Neural progenitor cell (in vitro differentiated cells): ENCODE measurements around the gene GAB1. TPM values are rescaled to one million over a fixed set of nuclear protein-coding genes. Genes with fewer than 3 reads are reported as not detected.

ENCODE experiments used
- DNase-seq: peaks from one replicate; pipeline ENCODE4 v3.0.0-alpha.2; 2016; ENCODE audit warnings: low spot score
- H2AFZ ChIP-seq: fragments of 200-600 bp; sonication (generic); replicated peaks from 2 replicates; pipeline ENCODE4 v1.6.1; 2016; ENCODE audit warnings: antibody characterized with exemption
- H3F3A ChIP-seq: fragments of 200-600 bp; sonication (generic); 2 replicates; pipeline ENCODE4 v1.6.1; 2016; ENCODE audit warnings: antibody characterized with exemption, low read depth
- H3K27ac ChIP-seq: fragments of 200-600 bp; sonication (generic); 2 replicates; pipeline ENCODE4 v1.5.1; 2016; ENCODE audit warnings: mild to moderate bottlenecking
- H3K27me3 ChIP-seq: fragments of 200-600 bp; sonication (generic); 2 replicates; pipeline ENCODE4 v1.6.1; 2016; ENCODE audit warnings: mild to moderate bottlenecking, moderate library complexity
- H3K36me3 ChIP-seq: fragments of 200-600 bp; sonication (generic); 2 replicates; pipeline ENCODE4 v1.5.1; 2016
- H3K4me1 ChIP-seq: fragments of 200-600 bp; sonication (generic); 2 replicates; pipeline ENCODE4 v1.6.1; 2016; ENCODE audit warnings: mixed run types
- H3K4me2 ChIP-seq: fragments of 200-600 bp; sonication (generic); 2 replicates; pipeline ENCODE4 v1.6.1; 2016
- H3K4me3 ChIP-seq: fragments of 200-600 bp; sonication (generic); 2 replicates; pipeline ENCODE4 v1.5.1; 2016
- H3K79me2 ChIP-seq: fragments of 200-600 bp; sonication (generic); 2 replicates; pipeline ENCODE4 v1.6.1; 2016; ENCODE audit warnings: low read depth
- H3K9ac ChIP-seq: fragments of 200-600 bp; sonication (generic); 2 replicates; pipeline ENCODE4 v1.6.1; 2016
- H3K9me3 ChIP-seq: fragments of 200-600 bp; sonication (generic); 2 replicates; pipeline ENCODE4 v1.5.1; 2016; ENCODE audit warnings: low read depth
- H4K20me1 ChIP-seq: fragments of 200-600 bp; sonication (generic); 2 replicates; pipeline ENCODE4 v1.6.1; 2016; ENCODE audit warnings: low read depth
- H3K27ac Mint-ChIP-seq: 3 replicates; pipeline ENCODE4 v1.8.0; 2021; ENCODE audit warnings: mixed read lengths
- H3K27me3 Mint-ChIP-seq: 2 replicates; pipeline ENCODE4 v1.8.0; 2022; ENCODE audit warnings: low read depth, mild to moderate bottlenecking, inconsistent platforms, moderate library complexity, mixed read lengths; ENCODE audit not compliant: insufficient read depth
- H3K36me3 Mint-ChIP-seq: 3 replicates; pipeline ENCODE4 v1.8.0; 2021; ENCODE audit warnings: mixed read lengths
- H3K4me1 Mint-ChIP-seq: 3 replicates; pipeline ENCODE4 v1.8.0; 2021; ENCODE audit warnings: mixed read lengths
- H3K4me3 Mint-ChIP-seq: 3 replicates; pipeline ENCODE4 v1.8.0; 2021; ENCODE audit warnings: mild to moderate bottlenecking, moderate library complexity, mixed read lengths
- H3K9me3 Mint-ChIP-seq: 3 replicates; pipeline ENCODE4 v1.8.0; 2020; ENCODE audit warnings: mixed read lengths
- EZH2 ChIP-seq: fragments of 200-600 bp; sonication (generic); IDR thresholded peaks from 2 replicates; pipeline ENCODE4 v1.6.1; 2017; ENCODE audit warnings: antibody characterized with exemption, mild to moderate bottlenecking, moderate library complexity
- EZH2phosphoT487 ChIP-seq: fragments of 200-600 bp; sonication (generic); IDR thresholded peaks from 2 replicates; pipeline ENCODE4 v1.6.1; 2017; ENCODE audit warnings: antibody characterized with exemption
- total RNA-seq: library from RNA; depleted of rRNA; stranded (reverse); fragments of >200 nt; gene quantifications from 2 replicates; pipeline ENCODE4 v1.2.3, GENCODE V29; 2015; ENCODE audit warnings: low replicate concordance
- TF ChIP-seq, protein P1 (sequence below): fragments of 200-600 bp; sonication (generic); IDR thresholded peaks from 2 replicates; pipeline ENCODE4 v1.5.1; 2017; ENCODE audit warnings: antibody characterized with exemption, mild to moderate bottlenecking

Gene GAB1
- total RNA-seq, 1 donor from 2014 or later = 31.3 TPM

DNA sequence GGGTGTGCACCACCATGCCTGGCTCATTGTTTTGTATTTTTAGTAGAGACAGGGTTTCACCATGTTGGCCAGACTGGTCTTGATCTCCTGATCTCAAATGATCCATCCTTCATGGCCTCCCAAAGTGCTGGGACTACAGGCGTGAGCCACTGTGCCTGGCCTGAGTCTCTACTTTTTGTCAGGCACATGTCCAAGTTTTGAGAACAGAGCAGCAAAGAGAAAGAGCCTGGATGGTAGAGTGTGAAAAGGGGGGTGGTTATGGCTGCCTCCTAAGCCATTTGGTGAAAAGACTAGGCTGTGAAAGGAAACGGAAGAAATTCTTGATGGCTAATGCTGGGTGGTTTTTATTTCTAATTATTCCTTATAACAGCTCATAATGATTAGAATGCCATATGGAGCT, 63.4 kb downstream of the GAB1 start:
- Histone ChIP-seq H3K9me3 (no peaks in the 10 kb centered on the region), H3K4me3 (no peak overlapping the region), H3K4me2 (no peak overlapping the region), H2AFZ (no peak overlapping the region), H3K79me2 (no peaks in the 10 kb centered on the region), H3K27me3 (no peaks in the 10 kb centered on the region), H3K9ac (no peak overlapping the region), H3K4me1 (no peaks in the 10 kb centered on the region), H3F3A (no peaks in the 10 kb centered on the region), H3K27ac (no peak overlapping the region), H4K20me1 (no peaks in the 10 kb centered on the region), H3K36me3 (no peaks in the 10 kb centered on the region)
- Mint-ChIP-seq H3K9me3 (no peaks in the 10 kb centered on the region), H3K36me3 (peaks cover 2% of the 10 kb centered on the region), H3K4me1 (no peaks in the 10 kb centered on the region), H3K27ac (no peak overlapping the region), H3K4me3 (no peak overlapping the region), H3K27me3 (peaks cover 2% of the 10 kb centered on the region)
- DNase-seq = no peak
- no peak for TF ChIP-seq EZH2phosphoT487
- TF ChIP-seq, protein P1, sequence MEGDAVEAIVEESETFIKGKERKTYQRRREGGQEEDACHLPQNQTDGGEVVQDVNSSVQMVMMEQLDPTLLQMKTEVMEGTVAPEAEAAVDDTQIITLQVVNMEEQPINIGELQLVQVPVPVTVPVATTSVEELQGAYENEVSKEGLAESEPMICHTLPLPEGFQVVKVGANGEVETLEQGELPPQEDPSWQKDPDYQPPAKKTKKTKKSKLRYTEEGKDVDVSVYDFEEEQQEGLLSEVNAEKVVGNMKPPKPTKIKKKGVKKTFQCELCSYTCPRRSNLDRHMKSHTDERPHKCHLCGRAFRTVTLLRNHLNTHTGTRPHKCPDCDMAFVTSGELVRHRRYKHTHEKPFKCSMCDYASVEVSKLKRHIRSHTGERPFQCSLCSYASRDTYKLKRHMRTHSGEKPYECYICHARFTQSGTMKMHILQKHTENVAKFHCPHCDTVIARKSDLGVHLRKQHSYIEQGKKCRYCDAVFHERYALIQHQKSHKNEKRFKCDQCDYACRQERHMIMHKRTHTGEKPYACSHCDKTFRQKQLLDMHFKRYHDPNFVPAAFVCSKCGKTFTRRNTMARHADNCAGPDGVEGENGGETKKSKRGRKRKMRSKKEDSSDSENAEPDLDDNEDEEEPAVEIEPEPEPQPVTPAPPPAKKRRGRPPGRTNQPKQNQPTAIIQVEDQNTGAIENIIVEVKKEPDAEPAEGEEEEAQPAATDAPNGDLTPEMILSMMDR = no peak
- TF ChIP-seq EZH2 = no peak

DNA sequence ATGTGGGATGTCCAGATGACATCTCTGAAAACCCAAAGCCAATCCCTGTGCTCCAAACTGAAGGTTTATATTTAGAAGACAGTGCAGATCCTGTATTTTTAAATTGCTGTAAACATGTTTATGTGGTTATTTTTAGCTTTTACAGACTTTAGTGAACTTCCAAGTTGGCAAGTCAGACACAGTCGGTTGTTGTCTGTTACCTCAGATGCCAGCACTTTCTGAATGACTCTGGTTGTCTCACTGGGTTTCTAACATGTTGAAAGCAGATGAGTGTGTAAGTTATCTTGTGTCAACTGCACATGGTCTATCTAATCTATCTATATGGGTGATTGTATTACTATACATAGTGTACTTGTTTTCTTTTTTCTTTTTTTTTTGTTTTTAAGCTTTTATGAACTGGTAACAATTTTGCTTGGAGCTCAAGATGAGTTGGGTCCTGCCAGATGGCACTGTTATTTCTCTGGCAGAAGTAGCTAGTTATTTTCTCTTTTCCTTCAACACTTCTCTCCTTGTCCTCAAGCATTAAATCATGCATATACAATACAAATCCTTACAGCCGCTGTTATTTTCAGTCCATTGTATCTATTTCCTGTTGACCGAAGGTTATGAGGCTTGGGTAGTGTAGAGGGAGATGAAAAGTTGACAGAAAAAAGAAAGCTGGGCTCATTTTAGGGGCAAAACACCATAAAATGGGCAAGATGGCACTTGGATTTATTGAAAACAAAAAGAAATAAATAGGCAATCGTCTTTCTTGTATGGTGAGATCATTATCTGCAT, 66.3 kb downstream of the GAB1 start:
- Histone ChIP-seq H2AFZ (no peak overlapping the region), H3K4me2 (no peak overlapping the region), H3K9ac (no peak overlapping the region), H3K27ac (no peak overlapping the region), H3K4me1 (no peaks in the 10 kb centered on the region), H3K79me2 (peaks cover 5% of the 10 kb centered on the region), H3K27me3 (no peaks in the 10 kb centered on the region), H3F3A (no peaks in the 10 kb centered on the region), H3K4me3 (no peak overlapping the region), H4K20me1 (no peaks in the 10 kb centered on the region), H3K36me3 (no peaks in the 10 kb centered on the region), H3K9me3 (no peaks in the 10 kb centered on the region)
- no peaks in the 10 kb centered on the region for H3K9me3 Mint-ChIP-seq
- DNase-seq = no peak
- H3K4me1 Mint-ChIP-seq = no peaks in the 10 kb centered on the region
- H3K4me3 Mint-ChIP-seq = no peak overlapping the region
- no peaks in the 10 kb centered on the region for H3K27me3 Mint-ChIP-seq
- peaks cover 2% of the 10 kb centered on the region for H3K36me3 Mint-ChIP-seq
- TF ChIP-seq EZH2phosphoT487 = no peak
- TF ChIP-seq, protein P1 = no peak
- TF ChIP-seq EZH2 = no peak
- no peak overlapping the region for H3K27ac Mint-ChIP-seq

GRCh38 chr4:143403553-143403820, 66.8 kb downstream of the GAB1 start:
- no peak overlapping the region for H3K27ac ChIP-seq
- H3F3A ChIP-seq = no peaks in the 10 kb centered on the region
- H3K4me1 ChIP-seq = no peaks in the 10 kb centered on the region
- H2AFZ ChIP-seq = no peak overlapping the region
- H3K27me3 ChIP-seq = no peaks in the 10 kb centered on the region
- Mint-ChIP-seq H3K27me3 (no peaks in the 10 kb centered on the region), H3K27ac (no peak overlapping the region), H3K4me3 (no peak overlapping the region), H3K9me3 (no peaks in the 10 kb centered on the region), H3K36me3 (peaks cover 2% of the 10 kb centered on the region), H3K4me1 (no peaks in the 10 kb centered on the region)
- H3K4me3 ChIP-seq = no peak overlapping the region
- no peaks in the 10 kb centered on the region for H3K36me3 ChIP-seq
- no peak overlapping the region for H3K4me2 ChIP-seq
- H3K79me2 ChIP-seq = peaks cover 10% of the 10 kb centered on the region
- no peak for TF ChIP-seq EZH2phosphoT487
- TF ChIP-seq EZH2 = no peak
- TF ChIP-seq, protein P1 = no peak
- DNase-seq = no peak
- no peaks in the 10 kb centered on the region for H3K9me3 ChIP-seq
- H3K9ac ChIP-seq = no peak overlapping the region
- no peaks in the 10 kb centered on the region for H4K20me1 ChIP-seq
